ENCODE measurements around the gene ZNF417.
"Not testable (repeated sequence)": the region's sequence is repeated elsewhere in the genome, so short reads cannot be mapped to it uniquely, and the experiment has no call there.

The ZNF417 gene

GRCh38 chr19:57869655-57870054 lies 46.7 kb downstream of the ZNF417 start:
- H3K27ac Mint-ChIP-seq; H3K4me3 Mint-ChIP-seq; H3K4me1 Mint-ChIP-seq (ENCODE audit: low read depth); H3K27me3 Mint-ChIP-seq; intact Hi-C loops (cut with micrococcal nuclease): not testable (repeated sequence)
- H3K36me3 Mint-ChIP-seq (ENCODE audit: low read depth): peaks cover 79% of the 10 kb centered on the region
- peaks cover 84% of the 10 kb centered on the region for H3K9me3 Mint-ChIP-seq

GRCh38 chr19:57867868-57868492 lies 48.4 kb downstream of the ZNF417 start:
- Mint-ChIP-seq H3K27ac (no peak overlapping the region), H3K27me3 (no peaks in the 10 kb centered on the region), H3K4me3 (no peak overlapping the region), H3K4me1 (ENCODE audit: low read depth) (no peaks in the 10 kb centered on the region), H3K9me3 (peaks cover 68% of the 10 kb centered on the region), H3K36me3 (ENCODE audit: low read depth) (peaks cover 79% of the 10 kb centered on the region)
- intact Hi-C loops (cut with micrococcal nuclease): no loop called here

Measured in dendritic cell treated with granulocyte-macrophage colony-stimulating factor and Interleukin-4, amounts not matched to agents 40 ng/mL and 50 ng/mL, for 4 days (primary cell).